Measurements from ENCODE around the gene DHX34.
"Not testable (repeated sequence)": the region's sequence is repeated elsewhere in the genome, so short reads cannot be mapped to it uniquely, and the experiment has no call there.

Gene DHX34

GRCh38 chr19:47390533-47391488, 41.7 kb downstream of the DHX34 start:
- DNase-seq = no peak

GRCh38 chr19:47391510-47392223, 42.6 kb downstream of the DHX34 start:
- peak; percentile 80 for DNase-seq

GRCh38 chr19:47398707-47399597, 49.8 kb downstream of the DHX34 start:
- no peak for DNase-seq

GRCh38 chr19:47402504-47402903, 53.4 kb downstream of the DHX34 start:
- no peak for DNase-seq

GRCh38 chr19:47404334-47405196, 55.5 kb downstream of the DHX34 start:
- no peak for DNase-seq

- no peak for DNase-seq
Observed at GRCh38 chr19:47405197-47405550, 56.1 kb downstream of the DHX34 start.

GRCh38 chr19:47405854-47406417, 56.8 kb downstream of the DHX34 start:
- DNase-seq = no peak

- DNase-seq = no peak
Observed at GRCh38 chr19:47406711-47407416, 57.7 kb downstream of the DHX34 start.

GRCh38 chr19:47407417-47407774, 58.3 kb downstream of the DHX34 start:
- DNase-seq = no peak

GRCh38 chr19:47408156-47408938, 59.2 kb downstream of the DHX34 start:
- no peak for DNase-seq

GRCh38 chr19:47411101-47411500, 62.0 kb downstream of the DHX34 start:
- DNase-seq = no peak

GRCh38 chr19:47411696-47412095, 62.6 kb downstream of the DHX34 start:
- DNase-seq = not testable (repeated sequence)

GRCh38 chr19:47413941-47414340, 64.8 kb downstream of the DHX34 start:
- DNase-seq = no peak

- DNase-seq = no peak
Observed at GRCh38 chr19:47414469-47414868, 65.4 kb downstream of the DHX34 start.

- DNase-seq = no peak
Observed at GRCh38 chr19:47415953-47416642, 67.0 kb downstream of the DHX34 start.

- DNase-seq = no peak
Observed at GRCh38 chr19:47416643-47416985, 67.5 kb downstream of the DHX34 start.

- DNase-seq = no peak
Observed at GRCh38 chr19:47417107-47417745, 68.1 kb downstream of the DHX34 start.

GRCh38 chr19:47417746-47418691, 68.9 kb downstream of the DHX34 start:
- DNase-seq = no peak
